HCT116 (cell line): Measurements from ENCODE around the gene STAT6. TPM values are rescaled to one million over a fixed set of nuclear protein-coding genes. Genes with fewer than 3 reads are reported as not detected.

Source experiments
- ATAC-seq: fragments of 200-7000 bp; cut with Tn5 transposase; 2 replicates; pipeline ENCODE4 v1.9.1; 2020; ENCODE audit warnings: mild to moderate bottlenecking, moderate library complexity
- BruUV-seq: library from RNA; stranded (reverse); fragments of 400-500 nt; replicated peaks from 2 replicates; lab custom pipeline; 2021; lab: Mats Ljungman, UMichigan
- CTCF ChIA-PET: fragments of 300-600 bp; sonication (Branson Sonifier 250); formaldehyde crosslinking; loops from one replicate; lab custom pipeline; 2021; ENCODE audit warnings: antibody characterized with exemption; lab: Charles Lee
- POLR2A ChIA-PET: fragments of 300-600, 350-600 bp; sonication (Branson Sonifier 250); formaldehyde crosslinking; loops from one replicate; lab custom pipeline; 2021; ENCODE audit warnings: antibody characterized with exemption; lab: Charles Lee
- RAD21 ChIA-PET, 2 experiments: fragments of 300-600 bp; sonication (Branson Sonifier 250); formaldehyde crosslinking; loops; one replicate each; lab custom pipeline; 2023; ENCODE audit warnings: low total read pairs in 2 of 2; ENCODE audit not compliant: uncharacterized antibody in 2 of 2, unreplicated experiment in 2 of 2, low non-redundant PET in 1 of 2; lab: Charles Lee
- DNase-seq: peaks from one replicate; pipeline ENCODE4 v3.0.0-alpha.2; 2010; ENCODE audit warnings: low read depth, low spot score
- H2AFZ ChIP-seq: fragments of 200-600 bp; shearing (Covaris generic), sonication (generic); 2 replicates; pipeline ENCODE4 v1.6.1; 2017; ENCODE audit warnings: low read depth, mixed run types, mixed read lengths, antibody characterized with exemption, low read length; ENCODE audit not compliant: poor library complexity, severe bottlenecking
- H3K27ac ChIP-seq: 2 replicates; pipeline ENCODE4 v1.5.1; 2012; ENCODE audit warnings: low read depth, low read length
- H3K27me3 ChIP-seq: fragments of 200-600 bp; sonication (generic); 2 replicates; pipeline ENCODE4 v1.6.1; 2016; ENCODE audit warnings: mixed run types, low read length, mixed read lengths; ENCODE audit not compliant: insufficient read depth
- H3K36me3 ChIP-seq, 2 experiments: fragments of 200-500 bp in 1 of 2; fragments of 200-600 bp in 1 of 2; sonication (Bioruptor generic) in 1 of 2; sonication (generic) in 1 of 2; 2 replicates each; pipeline versions ENCODE4 v1.5.1 to v1.6.1; 2014 to 2016; ENCODE audit warnings: low read length in 2 of 2, inconsistent platforms in 1 of 2, mixed read lengths in 1 of 2, mixed run types in 1 of 2; ENCODE audit not compliant: insufficient read depth in 2 of 2, control insufficient read depth in 1 of 2
- H3K4me1 ChIP-seq, 2 experiments: fragments of 200-600 bp in 1 of 2; sonication (generic) in 1 of 2; 2 replicates each; pipeline versions ENCODE4 v1.5.1 to v1.6.1; 2012 to 2017; ENCODE audit warnings: low read length in 2 of 2, inconsistent platforms in 1 of 2, mild to moderate bottlenecking in 1 of 2, mixed read lengths in 1 of 2, mixed run types in 1 of 2, moderate library complexity in 1 of 2; ENCODE audit not compliant: insufficient read depth in 2 of 2, control insufficient read depth in 1 of 2
- H3K4me2 ChIP-seq: fragments of 200-600 bp; sonication (generic); 2 replicates; pipeline ENCODE4 v1.6.1; 2017; ENCODE audit warnings: mixed run types, low read length, mixed read lengths
- H3K4me3 ChIP-seq, 2 experiments: fragments of 200-600 bp in 1 of 2; sonication (generic) in 1 of 2; replicated peaks in 1 of 2; 2 replicates each; pipeline ENCODE4 v1.5.1; 2011 to 2016; ENCODE audit warnings: low read length in 2 of 2, control low read depth in 1 of 2, low read depth in 1 of 2, mild to moderate bottlenecking in 1 of 2, mixed read lengths in 1 of 2, mixed run types in 1 of 2
- H3K79me2 ChIP-seq: fragments of 200-600 bp; sonication (generic); 2 replicates; pipeline ENCODE4 v1.6.1; 2017; ENCODE audit warnings: mild to moderate bottlenecking, mixed run types, low read length, moderate library complexity, mixed read lengths; ENCODE audit not compliant: insufficient read depth
- H3K9ac ChIP-seq: fragments of 200-600 bp; sonication (generic); 2 replicates; pipeline ENCODE4 v1.6.1; 2016; ENCODE audit warnings: low read length, mixed read lengths
- H3K9me2 ChIP-seq: fragments of 200-600 bp; sonication (generic), shearing (Covaris generic); 2 replicates; pipeline ENCODE4 v1.6.1; 2017; ENCODE audit warnings: mixed run types, mild to moderate bottlenecking, moderate library complexity; ENCODE audit not compliant: insufficient read depth
- H3K9me3 ChIP-seq, 2 experiments: fragments of 200-500 bp in 1 of 2; fragments of 200-600 bp in 1 of 2; sonication (Bioruptor generic) in 1 of 2; sonication (generic) in 1 of 2; 2 replicates each; pipeline ENCODE4 v1.6.1; 2014 to 2017; ENCODE audit warnings: low read length in 2 of 2, mixed read lengths in 2 of 2, inconsistent platforms in 1 of 2, low read depth in 1 of 2, mild to moderate bottlenecking in 1 of 2, mixed run types in 1 of 2, moderate library complexity in 1 of 2; ENCODE audit not compliant: control insufficient read depth in 1 of 2, insufficient read depth in 1 of 2
- H4K20me1 ChIP-seq: fragments of 200-600 bp; sonication (generic), shearing (Covaris generic); 2 replicates; pipeline ENCODE4 v1.6.1; 2017; ENCODE audit warnings: mixed run types, mild to moderate bottlenecking, moderate library complexity; ENCODE audit not compliant: insufficient read depth
- CBX3 ChIP-seq: IDR thresholded peaks from 2 replicates; pipeline ENCODE4 v1.6.1; 2012; ENCODE audit warnings: low read depth
- EGR1 ChIP-seq: IDR thresholded peaks from 2 replicates; pipeline ENCODE4 v1.6.1; 2012; ENCODE audit warnings: low read depth
- EZH2 ChIP-seq: fragments of 200-600 bp; sonication (generic); IDR thresholded peaks from 2 replicates; pipeline ENCODE4 v1.6.1; 2017; ENCODE audit warnings: antibody characterized with exemption, mixed run types
- POLR2A ChIP-seq: IDR thresholded peaks from 2 replicates; pipeline ENCODE4 v1.7.0; 2011; ENCODE audit warnings: borderline replicate concordance; ENCODE audit not compliant: insufficient read depth, insufficient read length; ENCODE audit errors: extremely low read depth
- POLR2AphosphoS5 ChIP-seq: IDR thresholded peaks from 2 replicates; pipeline ENCODE4 v1.6.1; 2011; ENCODE audit warnings: mild to moderate bottlenecking, low read depth, low read length, moderate library complexity
- YY1 ChIP-seq: IDR thresholded peaks from 2 replicates; pipeline ENCODE4 v1.6.1; 2011; ENCODE audit warnings: low read length, low read depth, moderate library complexity, mild to moderate bottlenecking; ENCODE audit not compliant: insufficient replicate concordance; ENCODE audit errors: extremely low read depth
- ZNF274 ChIP-seq: fragments of 200-500 bp; sonication (Bioruptor generic); IDR thresholded peaks from 2 replicates; pipeline ENCODE4 v1.6.1; 2014; ENCODE audit warnings: mild to moderate bottlenecking, low read depth, low read length, inconsistent platforms
- intact Hi-C: fragments of 100-400 bp; cut with micrococcal nuclease; formaldehyde crosslinking; loops from 2 replicates; pipeline ENCODE4 v1.10.0; 2022
- total RNA-seq: library from RNA; stranded (reverse); gene quantifications from one replicate; pipeline ENCODE4 v1.2.1, GENCODE V29; 2021; ENCODE audit not compliant: unreplicated experiment
- TF ChIP-seq, protein P1 (sequence below): IDR thresholded peaks from 2 replicates; pipeline ENCODE4 v1.6.1; 2012
- TF ChIP-seq, protein P2 (sequence below): IDR thresholded peaks from 2 replicates; pipeline ENCODE4 v1.6.1; 2011; ENCODE audit warnings: mild to moderate bottlenecking, low read length, moderate library complexity; ENCODE audit not compliant: insufficient replicate concordance; ENCODE audit errors: extremely low read depth

The STAT6 gene
- total RNA-seq, 1 experiment from 2014 or later = 78.5 TPM

DNA sequence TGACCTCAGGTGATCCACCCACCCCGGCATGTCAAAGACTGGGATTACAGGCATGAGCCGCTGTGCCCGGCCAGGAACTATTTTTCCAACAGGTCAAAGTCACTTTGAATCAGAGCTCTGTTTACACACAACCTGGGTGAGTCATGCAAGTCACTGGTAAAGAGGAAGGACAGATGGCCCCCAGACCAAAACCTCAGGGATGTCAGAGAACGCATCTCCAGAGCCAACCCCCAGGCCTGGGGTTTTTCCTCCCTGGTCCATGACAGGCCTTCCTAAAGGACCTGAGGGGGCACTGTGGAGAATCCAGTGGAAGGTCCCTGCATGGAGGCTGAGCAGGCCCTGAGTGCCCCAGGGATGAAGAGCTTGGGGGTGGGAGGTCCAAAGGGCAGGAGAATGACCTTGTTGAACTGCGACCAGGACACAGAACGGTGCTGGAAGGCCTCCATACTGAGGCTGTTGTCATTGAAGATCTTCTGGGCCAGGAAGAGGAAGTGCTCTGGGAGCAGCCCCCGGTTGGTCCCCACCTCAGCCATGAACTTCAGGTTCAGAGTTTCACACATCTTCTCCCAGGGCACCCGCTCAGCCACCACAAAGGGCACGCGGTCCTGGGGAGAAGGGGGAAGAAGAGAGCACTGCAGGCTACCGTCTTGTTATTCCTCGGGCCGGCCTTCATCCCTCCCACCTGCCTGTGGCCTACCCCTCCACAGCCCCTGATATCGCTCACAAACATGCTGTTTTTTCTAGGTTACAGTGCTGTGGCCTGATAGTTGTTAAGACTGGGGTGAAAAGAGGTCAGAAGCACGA is 9.1 kb downstream of the STAT6 start:
- H2AFZ ChIP-seq = no peak overlapping the region
- H3K9me3 ChIP-seq = no peaks in the 10 kb centered on the region
- H3K4me2 ChIP-seq = peak overlapping the region; percentile 48
- H3K9me2 ChIP-seq = no peaks in the 10 kb centered on the region
- TF ChIP-seq, protein P1, sequence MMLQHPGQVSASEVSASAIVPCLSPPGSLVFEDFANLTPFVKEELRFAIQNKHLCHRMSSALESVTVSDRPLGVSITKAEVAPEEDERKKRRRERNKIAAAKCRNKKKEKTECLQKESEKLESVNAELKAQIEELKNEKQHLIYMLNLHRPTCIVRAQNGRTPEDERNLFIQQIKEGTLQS = no peak
- TF ChIP-seq CBX3 = no peak
- no peak for TF ChIP-seq EGR1
- TF ChIP-seq POLR2AphosphoS5 = no peak
- TF ChIP-seq, protein P2, sequence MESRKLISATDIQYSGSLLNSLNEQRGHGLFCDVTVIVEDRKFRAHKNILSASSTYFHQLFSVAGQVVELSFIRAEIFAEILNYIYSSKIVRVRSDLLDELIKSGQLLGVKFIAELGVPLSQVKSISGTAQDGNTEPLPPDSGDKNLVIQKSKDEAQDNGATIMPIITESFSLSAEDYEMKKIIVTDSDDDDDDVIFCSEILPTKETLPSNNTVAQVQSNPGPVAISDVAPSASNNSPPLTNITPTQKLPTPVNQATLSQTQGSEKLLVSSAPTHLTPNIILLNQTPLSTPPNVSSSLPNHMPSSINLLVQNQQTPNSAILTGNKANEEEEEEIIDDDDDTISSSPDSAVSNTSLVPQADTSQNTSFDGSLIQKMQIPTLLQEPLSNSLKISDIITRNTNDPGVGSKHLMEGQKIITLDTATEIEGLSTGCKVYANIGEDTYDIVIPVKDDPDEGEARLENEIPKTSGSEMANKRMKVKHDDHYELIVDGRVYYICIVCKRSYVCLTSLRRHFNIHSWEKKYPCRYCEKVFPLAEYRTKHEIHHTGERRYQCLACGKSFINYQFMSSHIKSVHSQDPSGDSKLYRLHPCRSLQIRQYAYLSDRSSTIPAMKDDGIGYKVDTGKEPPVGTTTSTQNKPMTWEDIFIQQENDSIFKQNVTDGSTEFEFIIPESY = no peak
- TF ChIP-seq EZH2 = no peak
- no peak for TF ChIP-seq ZNF274
- no peak for TF ChIP-seq YY1
- TF ChIP-seq POLR2A = no peak
- no TSS peak for BruUV-seq
- ATAC-seq (peak; percentile 34), DNase-seq (no peak)
- H3K27me3 ChIP-seq = no peaks in the 10 kb centered on the region
- ChIA-PET CTCF (interaction anchor here (1.6 kb wide), 1 partner anchor 8 kb away, joined by 6 read pairs; no protein-coding TSS in a partner anchor), POLR2A (interaction anchor here (0.6 to 1.2 kb wide), 2 partner anchors 9 to 13 kb away, joined by 3 to 5 read pairs; partner anchors contain the start of genes NAB2 and STAT6), RAD21 (interaction anchor here in 1 of 2 experiments (0.5 kb wide), 1 partner anchor 10 kb away, joined by 3 read pairs; no protein-coding TSS in a partner anchor)
- no peaks in the 10 kb centered on the region for H4K20me1 ChIP-seq
- peak overlapping the region; percentile 8; the same call in 1 of the 2 replicates for H3K27ac ChIP-seq
- 0 out of 2 replicates have a peak overlapping the region, but pooled peaks have one; percentile 6 for H3K9ac ChIP-seq
- H3K79me2 ChIP-seq = no peaks in the 10 kb centered on the region
- peaks cover 0 to 5% of the 10 kb centered on the region in 2 experiments; a peak in 1 of 4 replicates for H3K36me3 ChIP-seq
- intact Hi-C loops = no loop called here
- peaks cover 11 to 21% of the 10 kb centered on the region in 2 experiments for H3K4me1 ChIP-seq
- no peak overlapping the region for H3K4me3 ChIP-seq
